Fibroblast of villous mesenchyme (primary cell): Measurements from ENCODE around the gene COQ7. TPM values are rescaled to one million over a fixed set of nuclear protein-coding genes. Genes with fewer than 3 reads are reported as not detected.
A peak's percentile ranks its signal among the peaks of the same experiment; 100 is the strongest.

Experiments used
- DNase-seq: peaks from one replicate; pipeline ENCODE4 v3.0.0-alpha.2; 2010; ENCODE audit warnings: low read depth
- H3K4me3 ChIP-seq: 2 replicates; pipeline ENCODE4 v1.5.1; 2011; ENCODE audit warnings: low read depth, mild to moderate bottlenecking, low read length
- total RNA-seq: library from RNA; depleted of rRNA; stranded (reverse); fragments of >200 nt; gene quantifications from 2 replicates; pipeline ENCODE4 v1.2.3, GENCODE V29; 2012
- TF ChIP-seq, protein P1 (sequence below): IDR thresholded peaks from 2 replicates; pipeline ENCODE4 v1.5.1; 2012; ENCODE audit warnings: low read depth, mild to moderate bottlenecking, low read length; ENCODE audit not compliant: insufficient read depth

COQ7 gene
- total RNA-seq, 1 donor, result 9.9 TPM

DNA sequence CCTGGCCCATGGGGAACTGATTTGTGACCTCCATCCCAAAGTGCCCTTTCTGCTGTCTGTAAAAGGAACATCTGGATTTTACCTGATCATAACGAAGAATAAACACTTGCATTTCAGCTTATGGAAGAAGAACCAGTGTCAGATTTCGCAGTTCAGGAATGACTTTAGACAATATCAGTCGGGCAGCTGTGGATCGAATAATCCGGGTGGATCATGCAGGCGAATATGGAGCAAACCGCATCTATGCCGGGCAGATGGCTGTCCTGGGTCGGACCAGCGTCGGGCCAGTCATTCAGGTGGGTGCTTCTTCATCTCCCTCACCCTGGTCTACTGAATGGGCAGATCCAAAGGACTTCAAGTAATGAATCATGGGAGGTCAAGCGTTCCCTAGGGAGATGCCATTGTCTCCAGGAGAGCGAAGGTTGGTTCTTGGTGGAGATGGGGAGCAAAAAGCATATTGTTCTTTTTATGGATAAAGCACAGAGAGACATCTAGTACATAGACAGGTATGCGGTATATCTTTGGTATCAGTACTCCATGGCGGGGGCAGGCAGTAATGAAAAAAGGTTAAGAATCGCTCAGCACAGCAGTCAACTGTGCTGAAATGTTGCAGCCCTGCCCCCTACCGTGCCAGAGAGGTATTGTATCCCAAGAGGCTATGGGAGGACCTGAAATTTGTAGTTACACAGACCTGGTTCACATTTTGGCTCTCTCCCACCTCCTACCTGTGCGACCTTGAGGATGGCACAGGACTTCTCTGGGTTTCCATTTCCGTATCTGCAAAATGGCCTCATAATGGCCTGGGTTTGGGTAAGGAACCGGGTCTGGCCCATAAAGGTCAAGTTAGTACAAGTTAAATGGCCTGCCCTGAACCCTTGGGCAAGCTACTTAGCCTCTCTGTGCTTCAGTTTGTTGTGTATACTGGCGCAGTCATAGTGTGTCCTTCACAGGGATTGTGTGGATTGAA is 4.7 kb downstream of the COQ7 start:
- DNase-seq, result peak; percentile 47
- H3K4me3 ChIP-seq, result no peak overlapping the region
- TF ChIP-seq, protein P1, sequence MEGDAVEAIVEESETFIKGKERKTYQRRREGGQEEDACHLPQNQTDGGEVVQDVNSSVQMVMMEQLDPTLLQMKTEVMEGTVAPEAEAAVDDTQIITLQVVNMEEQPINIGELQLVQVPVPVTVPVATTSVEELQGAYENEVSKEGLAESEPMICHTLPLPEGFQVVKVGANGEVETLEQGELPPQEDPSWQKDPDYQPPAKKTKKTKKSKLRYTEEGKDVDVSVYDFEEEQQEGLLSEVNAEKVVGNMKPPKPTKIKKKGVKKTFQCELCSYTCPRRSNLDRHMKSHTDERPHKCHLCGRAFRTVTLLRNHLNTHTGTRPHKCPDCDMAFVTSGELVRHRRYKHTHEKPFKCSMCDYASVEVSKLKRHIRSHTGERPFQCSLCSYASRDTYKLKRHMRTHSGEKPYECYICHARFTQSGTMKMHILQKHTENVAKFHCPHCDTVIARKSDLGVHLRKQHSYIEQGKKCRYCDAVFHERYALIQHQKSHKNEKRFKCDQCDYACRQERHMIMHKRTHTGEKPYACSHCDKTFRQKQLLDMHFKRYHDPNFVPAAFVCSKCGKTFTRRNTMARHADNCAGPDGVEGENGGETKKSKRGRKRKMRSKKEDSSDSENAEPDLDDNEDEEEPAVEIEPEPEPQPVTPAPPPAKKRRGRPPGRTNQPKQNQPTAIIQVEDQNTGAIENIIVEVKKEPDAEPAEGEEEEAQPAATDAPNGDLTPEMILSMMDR, result peak; percentile 78

DNA sequence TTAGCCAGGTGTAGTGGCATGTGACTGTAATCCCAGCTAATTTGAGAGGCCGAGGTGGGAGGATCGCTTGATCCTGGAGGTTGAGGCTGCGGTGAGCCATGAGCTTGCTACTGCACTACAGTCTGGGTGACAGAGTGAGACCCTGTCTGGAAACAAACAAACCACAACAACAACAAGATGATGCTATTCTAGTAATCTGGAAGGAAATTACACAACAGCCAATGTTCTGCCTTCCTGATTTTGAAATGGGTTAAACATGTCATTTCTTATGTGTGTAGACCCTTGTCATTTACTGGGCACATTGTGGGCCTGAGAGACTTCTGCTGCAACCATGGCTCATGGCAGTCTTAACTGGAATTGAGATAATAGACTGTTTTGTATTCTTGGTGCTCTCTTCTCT is 5.9 kb downstream of the COQ7 start:
- no peak for DNase-seq
- H3K4me3 ChIP-seq, result no peak overlapping the region
- TF ChIP-seq, protein P1, result no peak

DNA sequence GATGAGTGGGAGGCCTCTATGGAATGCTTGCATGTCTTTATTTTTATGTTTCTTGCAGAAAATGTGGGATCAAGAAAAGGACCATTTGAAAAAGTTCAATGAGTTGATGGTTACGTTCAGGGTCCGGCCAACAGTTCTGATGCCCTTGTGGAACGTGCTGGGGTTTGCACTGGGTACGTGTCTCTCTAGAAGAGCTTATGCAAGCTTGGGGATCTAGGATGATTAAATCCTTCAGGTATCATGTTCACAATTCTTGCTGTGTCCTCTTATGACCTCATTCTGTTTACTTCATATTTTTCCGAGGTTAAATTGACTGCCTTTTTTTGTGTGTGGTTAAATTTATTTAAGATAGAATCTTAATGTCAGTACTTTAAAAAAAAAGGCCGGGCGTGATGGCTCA is 6.4 kb downstream of the COQ7 start:
- DNase-seq, result no peak
- H3K4me3 ChIP-seq, result no peak overlapping the region
- TF ChIP-seq, protein P1, result no peak

DNA sequence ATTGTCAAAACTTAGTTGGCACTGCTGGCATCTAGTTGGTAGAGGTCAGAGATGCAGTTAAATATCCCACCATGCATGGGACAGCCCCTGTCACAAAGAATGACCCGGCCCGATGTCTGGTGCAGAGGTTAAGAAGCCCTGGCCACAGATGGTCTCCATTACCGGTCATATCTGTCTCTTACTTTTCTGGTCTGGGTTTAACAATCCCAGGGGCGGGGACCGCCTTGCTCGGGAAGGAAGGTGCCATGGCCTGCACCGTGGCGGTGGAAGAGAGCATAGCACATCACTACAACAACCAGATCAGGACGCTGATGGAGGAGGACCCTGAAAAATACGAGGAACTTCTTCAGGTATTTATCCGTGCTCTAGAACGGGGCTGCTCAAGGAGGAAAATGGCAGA is 8.1 kb downstream of the COQ7 start:
- DNase-seq, result no peak
- TF ChIP-seq, protein P1, result no peak
- H3K4me3 ChIP-seq, result no peak overlapping the region

DNA sequence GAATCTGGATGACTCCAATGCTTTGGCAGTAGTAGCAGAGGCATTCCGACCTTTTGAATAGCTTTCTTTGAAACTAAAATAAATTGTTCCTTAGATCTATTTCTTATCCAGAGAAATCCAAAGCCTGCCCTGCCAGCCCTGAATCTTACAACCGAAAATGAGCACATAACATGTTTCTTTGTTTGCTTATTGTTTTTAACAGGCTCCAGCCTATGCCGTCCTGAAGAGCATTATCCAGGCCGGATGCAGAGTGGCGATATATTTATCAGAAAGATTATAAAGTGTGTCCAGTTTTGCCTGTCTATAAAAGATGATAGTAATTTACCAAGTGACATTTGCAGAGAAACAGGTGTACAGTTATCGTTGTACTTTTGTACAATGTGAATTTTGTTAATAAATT is 10.5 kb downstream of the COQ7 start:
- no peak for DNase-seq
- TF ChIP-seq, protein P1, result no peak

DNA sequence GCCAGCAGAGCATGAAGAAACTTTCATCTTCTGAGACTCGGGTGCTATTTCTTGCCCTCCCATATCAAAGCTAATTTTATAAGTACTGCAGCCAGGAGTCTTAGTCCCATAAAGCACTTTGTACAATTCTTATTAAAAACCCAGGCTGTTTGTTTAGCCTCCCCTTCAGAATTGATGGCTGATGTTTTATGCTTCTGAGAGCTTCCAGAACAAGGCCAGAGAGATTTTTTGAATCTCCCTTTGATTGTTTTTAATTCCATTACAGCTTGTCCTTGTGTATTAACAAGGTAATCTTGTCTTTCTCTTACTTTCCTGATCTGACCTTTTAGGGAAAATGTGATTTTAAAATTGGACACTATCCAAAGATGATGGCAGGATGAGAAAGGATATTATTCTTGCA is 16.3 kb downstream of the COQ7 start:
- no peak for DNase-seq
- TF ChIP-seq, protein P1, result no peak
- no peak overlapping the region for H3K4me3 ChIP-seq

More for the DNA sequence above, 10.5 kb downstream of the COQ7 start:
- H3K4me3 ChIP-seq, result no peak overlapping the region
